Measurements from ENCODE around the gene MRC1.
A peak's percentile ranks its signal among the peaks of the same experiment; 100 is the strongest.

Gene MRC1

DNA sequence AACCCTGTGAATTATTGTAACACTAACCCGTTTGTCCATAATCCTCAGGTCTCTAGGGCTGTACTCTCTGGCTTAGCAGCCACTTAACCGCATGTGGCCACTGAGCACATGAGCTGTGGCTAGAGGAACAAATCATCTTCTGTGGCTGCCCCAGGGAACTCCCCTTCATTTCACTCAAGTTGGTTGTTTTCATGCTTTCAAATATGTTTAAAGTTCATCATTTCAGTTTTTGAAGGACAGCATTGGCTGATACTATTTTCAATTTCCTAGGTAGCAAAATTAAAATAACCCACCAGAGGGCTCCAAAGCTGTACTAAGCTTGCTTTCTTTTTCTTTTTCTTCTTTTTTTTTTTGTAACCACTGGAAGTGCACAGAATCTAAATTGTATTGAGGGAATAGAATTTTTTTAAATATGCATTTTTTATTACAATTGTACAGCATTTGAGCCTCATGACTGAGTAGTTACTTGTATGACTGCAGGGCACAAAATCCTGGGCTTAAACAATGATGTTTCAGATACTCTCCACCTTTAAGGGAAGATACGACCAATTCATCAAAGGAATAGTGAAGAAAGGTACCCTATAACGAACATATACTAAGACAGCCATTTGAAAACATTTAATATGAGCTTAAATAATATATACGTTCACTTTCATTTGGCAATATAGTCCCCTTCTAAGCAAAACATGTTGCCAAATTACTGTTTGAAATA lies 38.6 kb downstream of the MRC1 start:
- DNase-seq (ENCODE audit: low read depth, low spot score), result peak; percentile 13

DNA sequence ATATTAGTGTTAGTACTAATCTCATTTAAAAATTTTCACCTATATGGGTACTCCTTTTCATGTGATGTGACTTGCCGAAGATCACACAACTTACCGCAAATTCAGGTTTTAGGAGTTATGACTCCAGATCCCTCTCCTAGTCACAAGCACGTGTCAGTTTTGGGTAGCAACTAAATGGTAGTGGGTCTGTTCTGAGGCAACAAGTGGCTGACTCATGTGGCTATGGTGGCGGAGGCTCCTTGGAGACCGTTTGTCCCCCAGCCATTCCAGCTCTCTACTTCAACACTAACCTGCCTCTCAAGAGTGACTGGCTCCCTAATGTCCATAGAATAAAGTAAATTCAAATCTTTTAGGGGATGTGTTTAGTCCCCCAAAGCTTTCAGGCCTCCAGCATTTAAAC lies 39.5 kb downstream of the MRC1 start:
- DNase-seq (ENCODE audit: low read depth, low spot score), result no peak

DNA sequence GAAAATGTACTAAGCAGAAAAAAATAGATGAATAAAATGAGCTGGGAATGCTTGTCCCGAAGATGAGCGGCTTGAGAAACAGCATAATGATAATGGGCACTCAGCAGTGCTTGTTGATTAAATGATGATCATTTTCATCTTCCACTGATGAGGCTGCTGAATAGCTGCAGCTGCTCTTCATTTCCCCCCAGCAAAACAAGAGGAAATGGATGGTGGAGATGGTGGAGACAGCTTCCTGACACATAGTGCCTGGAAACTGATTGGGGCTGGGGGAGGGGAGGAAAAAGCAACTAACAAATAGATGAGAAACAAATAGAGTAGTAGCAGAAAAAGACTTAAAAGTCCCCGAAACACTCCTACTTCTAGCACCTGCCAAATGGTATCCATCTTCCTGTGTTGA lies 41.4 kb downstream of the MRC1 start:
- DNase-seq (ENCODE audit: low read depth, low spot score), result no peak

DNA sequence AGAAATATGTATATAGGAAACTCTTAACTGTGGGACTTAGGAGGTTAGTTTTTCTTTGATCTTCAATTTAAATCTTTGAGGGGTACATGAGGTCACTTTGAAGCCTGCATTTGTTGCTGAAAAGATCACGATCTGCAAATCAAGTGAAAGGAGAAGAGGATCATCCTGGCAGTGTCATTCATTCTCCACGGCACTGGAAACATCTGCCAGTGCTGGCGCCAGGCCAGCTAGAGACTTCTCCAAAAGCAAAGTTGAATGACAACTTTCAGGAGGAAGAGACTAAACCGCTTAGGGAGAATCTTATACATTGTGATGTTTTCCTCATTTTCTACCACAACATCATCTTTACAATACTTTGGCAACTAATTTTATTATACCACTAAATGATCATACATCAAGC lies 42.5 kb downstream of the MRC1 start:
- DNase-seq (ENCODE audit: low read depth, low spot score), result no peak

DNA sequence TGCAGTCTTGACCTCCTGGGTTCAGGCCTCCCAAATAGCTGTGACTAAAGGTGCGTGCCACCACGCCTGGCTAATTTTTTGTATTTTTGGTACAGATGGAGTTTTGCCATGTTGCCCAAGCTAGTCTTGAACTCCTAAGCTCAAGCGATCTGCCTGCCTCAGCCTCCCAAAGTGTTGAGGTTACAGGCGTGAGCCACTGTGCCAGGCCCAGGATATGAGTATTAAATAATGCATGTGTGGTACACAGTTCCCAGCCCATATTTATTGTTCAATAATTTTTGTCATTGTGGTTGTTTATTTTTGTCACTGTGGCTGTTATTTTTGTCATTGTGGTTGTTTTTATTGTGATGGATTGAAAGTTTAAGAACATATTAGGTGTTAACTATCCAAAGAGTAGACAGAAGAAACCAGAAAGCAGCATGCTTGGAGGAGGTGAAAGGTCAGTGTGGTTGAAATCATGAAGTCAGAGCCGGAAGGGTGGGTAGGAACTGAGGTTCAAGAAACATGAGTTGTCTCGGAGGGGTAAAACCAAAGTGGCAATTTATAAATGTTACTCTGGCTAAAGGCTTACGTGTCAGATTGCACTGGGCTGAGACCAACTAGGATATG lies 45.0 kb downstream of the MRC1 start:
- DNase-seq (ENCODE audit: low read depth, low spot score), result no peak

DNA sequence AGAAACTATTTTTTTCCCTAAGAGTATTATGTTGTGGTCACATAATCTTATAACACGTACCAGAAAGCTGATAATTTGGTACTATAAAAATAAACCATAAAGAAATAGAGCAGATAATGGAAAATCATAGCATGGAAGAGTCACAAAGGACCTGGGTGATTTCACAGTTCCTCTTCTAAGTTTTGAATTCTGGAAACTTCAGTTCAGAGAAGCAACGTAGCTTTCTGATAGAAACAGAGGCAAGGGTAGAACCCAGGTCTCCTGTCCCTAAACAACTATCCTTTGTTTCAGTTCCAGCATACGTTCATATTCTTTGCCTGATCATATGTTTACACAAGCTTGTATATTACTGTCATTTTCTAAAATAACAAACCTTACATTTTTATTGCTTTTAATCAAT lies 47.9 kb downstream of the MRC1 start:
- DNase-seq (ENCODE audit: low read depth, low spot score), result no peak

DNA sequence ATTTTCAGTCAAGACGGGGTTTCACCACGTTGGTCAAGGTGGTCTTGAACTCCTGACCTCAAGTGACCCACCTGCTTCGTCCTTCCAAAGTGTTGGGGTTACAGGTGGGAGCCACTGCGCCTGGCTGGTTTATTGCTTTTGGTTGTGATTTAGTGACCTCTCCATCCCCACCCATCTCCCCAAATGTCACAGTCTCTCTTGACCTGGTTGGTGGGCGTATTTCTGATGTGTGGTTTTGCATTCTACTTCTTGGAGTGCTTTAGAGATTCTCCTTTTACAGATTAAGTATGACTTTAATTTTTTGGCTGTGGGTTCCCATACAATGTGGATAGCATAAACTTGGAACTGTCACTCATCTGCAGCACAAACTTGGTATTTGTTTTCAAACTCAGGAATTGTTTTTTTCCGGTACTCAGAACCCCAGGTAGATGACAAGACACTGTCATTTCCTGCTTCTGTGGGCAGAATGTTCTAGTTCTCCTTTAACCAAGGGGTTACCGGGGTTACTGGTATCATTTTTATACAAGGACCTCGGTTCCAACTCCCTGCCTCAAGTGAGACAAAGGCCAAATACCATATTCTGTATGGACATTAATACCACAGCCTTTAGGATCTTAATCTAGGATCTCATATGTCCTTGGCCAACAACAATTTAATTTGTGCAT lies 50.5 kb downstream of the MRC1 start:
- DNase-seq (ENCODE audit: low read depth, low spot score), result no peak

DNA sequence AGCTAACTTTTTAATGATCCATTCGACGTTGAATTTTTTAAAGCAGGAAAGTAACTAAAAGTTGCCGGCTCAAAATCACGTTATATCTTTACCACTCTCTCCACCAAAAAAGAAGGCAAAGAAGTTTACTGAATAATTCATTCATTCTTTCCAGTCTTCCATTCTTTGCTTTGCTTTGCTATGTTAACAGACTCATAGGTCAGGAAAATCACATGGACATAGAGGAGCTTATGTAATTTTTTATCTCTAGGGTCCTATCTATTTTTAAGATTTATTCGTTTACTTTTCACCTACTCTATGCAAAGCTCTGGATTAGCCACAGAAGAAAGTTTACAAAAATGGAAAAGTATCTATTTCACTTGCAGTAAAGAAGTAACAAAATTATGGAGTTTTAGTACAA lies 52.6 kb downstream of the MRC1 start:
- no peak for DNase-seq (ENCODE audit: low read depth, low spot score)

- DNase-seq (ENCODE audit: low read depth, low spot score), result no peak
These were observed 56.2 kb downstream of the MRC1 start for GRCh38 chr10:17865351-17865750.

DNA sequence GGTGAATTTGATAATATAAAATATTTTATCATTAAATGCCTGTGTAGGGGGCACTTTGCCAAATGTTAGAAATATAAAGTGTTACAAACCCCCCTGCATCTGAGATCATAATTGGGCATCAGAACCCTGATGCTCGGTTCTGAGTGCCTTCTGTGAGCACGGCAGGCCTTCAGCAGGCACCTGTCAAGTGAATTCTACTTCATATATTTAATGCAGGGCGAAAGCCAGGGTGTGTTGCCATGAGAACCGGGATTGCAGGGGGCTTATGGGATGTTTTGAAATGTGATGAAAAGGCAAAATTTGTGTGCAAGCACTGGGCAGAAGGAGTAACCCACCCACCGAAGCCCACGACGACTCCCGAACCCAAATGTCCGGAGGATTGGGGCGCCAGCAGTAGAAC lies 57.2 kb downstream of the MRC1 start:
- DNase-seq (ENCODE audit: low read depth, low spot score), result no peak

DNA sequence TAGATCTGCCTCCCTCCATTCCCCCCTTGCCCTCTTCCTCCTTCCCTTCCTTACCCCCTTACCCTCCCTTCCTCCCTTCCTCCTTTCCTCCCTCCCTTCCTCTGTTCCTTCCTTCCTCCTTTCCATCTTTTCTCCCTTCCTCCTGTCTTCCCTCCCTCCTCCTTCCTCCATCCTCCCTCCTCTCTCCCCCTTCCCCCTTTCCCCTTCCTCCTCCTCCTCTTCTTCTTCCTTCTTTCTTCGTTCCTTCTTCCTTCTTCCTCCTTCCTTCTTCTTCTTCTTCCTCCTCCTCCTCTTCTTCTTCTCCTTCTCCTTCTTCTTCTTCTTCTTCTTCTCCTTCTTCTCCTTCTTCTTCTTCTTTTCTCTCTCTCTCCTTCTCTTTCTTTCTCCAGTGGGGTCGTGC lies 57.9 kb downstream of the MRC1 start:
- no peak for DNase-seq (ENCODE audit: low read depth, low spot score)

DNA sequence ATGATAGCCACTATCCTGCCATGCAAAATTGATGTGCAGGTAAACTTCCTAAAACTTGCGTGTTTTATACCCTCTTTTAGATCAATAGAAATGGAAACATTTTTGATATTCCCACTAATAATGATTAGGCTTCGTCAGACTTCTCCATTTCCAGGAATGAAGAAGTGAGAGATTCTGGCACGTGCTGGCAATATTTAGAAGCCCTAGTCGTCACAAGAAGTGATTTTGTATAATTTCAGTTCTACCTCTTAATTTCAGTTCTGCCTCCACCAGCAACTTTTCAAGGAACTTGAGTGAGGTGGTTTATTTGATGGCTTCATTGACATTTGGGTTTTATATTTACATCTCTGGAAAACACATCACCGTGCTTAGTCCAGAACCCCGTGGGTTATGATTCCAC lies 61.9 kb downstream of the MRC1 start:
- DNase-seq (ENCODE audit: low read depth, low spot score), result no peak

GRCh38 chr10:17872191-17873091 lies 63.3 kb downstream of the MRC1 start:
- no peak for DNase-seq (ENCODE audit: low read depth, low spot score)

DNA sequence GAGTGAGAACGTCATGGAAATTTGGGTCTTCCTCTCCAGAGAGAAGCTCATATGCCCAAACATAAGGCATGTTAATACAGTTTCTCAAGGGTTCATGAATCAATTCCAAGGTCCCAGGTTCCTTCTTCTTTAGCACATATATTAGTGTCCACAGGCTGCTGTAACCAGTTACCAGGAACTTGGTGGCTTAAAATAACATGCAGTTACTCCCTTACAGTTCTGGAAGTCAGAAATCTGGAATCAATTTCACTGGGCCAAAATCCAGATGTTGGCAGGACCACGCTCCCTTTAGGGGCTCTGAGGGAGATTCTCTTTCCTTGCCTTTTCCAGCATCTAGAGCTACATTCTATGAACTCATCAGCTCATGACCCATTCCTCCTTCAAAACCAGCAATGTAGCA lies 64.8 kb downstream of the MRC1 start:
- DNase-seq (ENCODE audit: low read depth, low spot score), result peak; percentile 26

GRCh38 chr10:17877121-17877520 lies 68.0 kb downstream of the MRC1 start:
- no peak for DNase-seq (ENCODE audit: low read depth, low spot score)

DNA sequence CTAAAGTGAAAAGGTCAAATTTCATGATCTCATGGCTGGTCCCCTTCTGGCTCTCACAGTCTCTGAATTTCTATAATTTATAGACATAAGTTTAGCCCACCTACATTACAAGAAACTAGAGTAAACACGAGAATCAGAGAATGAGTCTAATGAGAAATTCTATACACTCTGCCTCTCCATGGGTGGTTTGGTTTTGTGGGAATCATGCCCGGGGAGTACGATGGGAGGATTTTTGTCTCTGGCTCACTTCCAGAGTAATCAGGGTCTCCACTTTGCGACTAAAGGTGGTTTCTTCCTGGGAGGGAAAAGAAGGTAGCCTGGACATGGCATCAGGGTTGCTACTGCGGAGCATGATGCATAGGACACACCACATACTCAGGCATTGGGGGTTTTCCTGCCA lies 69.7 kb downstream of the MRC1 start:
- DNase-seq (ENCODE audit: low read depth, low spot score), result no peak

DNA sequence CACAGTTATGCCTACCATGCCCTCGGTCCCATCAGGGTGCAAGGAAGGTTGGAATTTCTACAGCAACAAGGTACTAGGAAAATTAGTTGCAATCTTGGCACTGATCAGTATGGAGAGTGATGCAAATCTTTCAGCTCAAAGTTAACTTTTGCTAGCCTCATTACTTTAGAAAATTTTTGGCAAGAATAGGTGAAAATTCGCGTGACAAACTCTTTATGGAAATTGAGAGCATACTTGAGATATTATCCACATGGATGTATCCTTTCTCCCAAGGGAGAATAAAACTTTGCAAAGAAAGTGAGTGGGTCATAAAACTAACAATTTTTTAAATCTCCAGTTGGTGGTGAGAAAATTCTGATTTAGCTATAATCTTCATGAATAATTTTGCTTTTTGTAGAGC lies 71.5 kb downstream of the MRC1 start:
- DNase-seq (ENCODE audit: low read depth, low spot score), result no peak

- DNase-seq (ENCODE audit: low read depth, low spot score), result peak; percentile 67
These were observed 73.4 kb downstream of the MRC1 start for GRCh38 chr10:17882557-17882956.

DNA sequence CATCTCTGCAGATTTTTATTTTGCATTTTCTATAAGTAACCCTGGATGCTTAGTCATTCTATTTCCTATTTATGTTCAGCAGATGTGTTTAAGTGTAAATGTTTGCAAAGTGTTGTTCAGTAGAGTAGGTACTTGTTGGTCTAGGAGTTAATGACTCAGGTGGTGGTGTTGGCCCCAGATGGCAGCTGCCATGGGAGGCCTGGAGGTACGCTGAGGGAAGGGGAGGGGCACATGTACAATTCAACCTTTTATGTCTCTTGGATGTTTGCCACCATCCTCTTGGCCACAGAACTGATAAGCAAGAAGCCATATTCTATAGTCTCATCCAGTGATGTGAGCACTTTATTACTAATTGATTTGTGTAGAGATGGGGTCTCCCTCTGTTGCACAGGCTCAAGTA lies 74.5 kb downstream of the MRC1 start:
- no peak for DNase-seq (ENCODE audit: low read depth, low spot score)

DNA sequence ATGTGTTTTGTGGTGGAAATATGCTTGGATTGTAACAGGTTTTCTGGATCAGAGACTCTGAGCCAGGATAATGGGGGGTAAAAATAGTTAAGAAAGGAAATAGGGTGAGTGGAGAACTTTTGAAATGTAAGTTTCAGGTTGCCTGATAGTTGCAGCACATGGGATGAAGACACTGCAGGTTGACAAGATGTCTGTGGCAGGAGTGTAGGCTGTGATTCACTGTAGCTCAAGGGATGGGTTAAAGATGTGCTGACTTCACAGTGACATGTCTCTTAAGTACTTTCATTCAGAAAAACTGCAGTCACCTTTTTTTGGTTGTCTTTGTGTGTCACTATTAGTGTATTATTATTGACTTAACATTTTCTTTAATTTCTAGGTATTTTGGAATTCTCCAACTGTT lies 79.0 kb downstream of the MRC1 start:
- DNase-seq (ENCODE audit: low read depth, low spot score), result no peak

DNA sequence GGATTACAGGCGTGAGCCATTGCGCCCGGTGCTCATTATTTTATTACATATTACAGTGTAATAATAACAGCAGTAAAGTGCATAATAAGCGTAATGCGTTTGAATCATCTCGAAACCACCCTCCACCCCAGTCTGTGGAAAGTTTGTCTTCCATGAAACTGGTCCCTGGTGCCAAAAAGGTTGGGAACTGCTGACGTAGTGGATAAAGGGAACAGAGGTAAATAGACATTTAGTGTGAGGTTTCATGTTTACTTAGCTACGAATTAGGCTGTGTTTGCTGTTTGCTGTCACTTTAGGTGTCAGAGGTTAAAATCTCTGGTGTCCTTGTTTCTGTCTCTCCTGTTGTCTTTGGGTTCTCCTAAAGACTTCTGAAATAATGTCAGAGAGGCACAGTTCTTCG lies 82.3 kb downstream of the MRC1 start:
- no peak for DNase-seq (ENCODE audit: low read depth, low spot score)

GRCh38 chr10:17904564-17904963 lies 95.4 kb downstream of the MRC1 start:
- DNase-seq (ENCODE audit: low read depth, low spot score), result no peak

All from smooth muscle cell of the brain vasculature (primary cell).